MM.1S (cell line): ENCODE data around the gene TIMM13.

ENCODE experiments used
- DNase-seq: peaks from one replicate; pipeline ENCODE4 v3.0.0-alpha.2; 2015
- H2AFZ ChIP-seq: fragments of 300-600 bp; sonication (generic); 2 replicates; pipeline ENCODE4 v1.6.0; 2016; ENCODE audit warnings: antibody characterized with exemption, low read length
- H3F3A ChIP-seq: fragments of 300-600 bp; sonication (generic); 2 replicates; pipeline ENCODE4 v1.6.1; 2016; ENCODE audit warnings: mild to moderate bottlenecking, antibody characterized with exemption, low read length, moderate library complexity, mixed read lengths; ENCODE audit not compliant: insufficient read depth
- H3K27ac ChIP-seq: fragments of 300-600 bp; sonication (generic); 2 replicates; pipeline ENCODE4 v1.5.1; 2016; ENCODE audit warnings: mild to moderate bottlenecking, low read length
- H3K27me3 ChIP-seq: fragments of 300-600 bp; sonication (generic); replicated peaks from 2 replicates; pipeline ENCODE4 v1.6.0; 2016; ENCODE audit warnings: low read length; ENCODE audit not compliant: insufficient read depth
- H3K36me3 ChIP-seq: fragments of 300-600 bp; sonication (generic); replicated peaks from 2 replicates; pipeline ENCODE4 v1.6.1; 2016; ENCODE audit warnings: mild to moderate bottlenecking, low read length, mixed read lengths; ENCODE audit not compliant: insufficient read depth
- H3K4me1 ChIP-seq: fragments of 300-600 bp; sonication (generic); 2 replicates; pipeline ENCODE4 v1.6.1; 2016; ENCODE audit warnings: low read length, mixed read lengths
- H3K4me2 ChIP-seq: fragments of 300-600 bp; sonication (generic); 2 replicates; pipeline ENCODE4 v1.6.0; 2016; ENCODE audit warnings: low read depth, low read length
- H3K4me3 ChIP-seq: fragments of 300-600 bp; sonication (generic); 2 replicates; pipeline ENCODE4 v1.5.1; 2016; ENCODE audit warnings: low read length, mixed read lengths
- H3K79me2 ChIP-seq: fragments of 300-600 bp; sonication (generic); 2 replicates; pipeline ENCODE4 v1.6.1; 2016; ENCODE audit warnings: mixed run types, low read length, mixed read lengths
- H3K9ac ChIP-seq: fragments of 300-600 bp; sonication (generic); 2 replicates; pipeline ENCODE4 v1.6.1; 2016; ENCODE audit warnings: low read length, mixed read lengths
- H3K9me2 ChIP-seq: fragments of 300-600 bp; sonication (generic); replicated peaks from 2 replicates; pipeline ENCODE4 v1.6.1; 2016; ENCODE audit warnings: mild to moderate bottlenecking, low read length, mixed read lengths; ENCODE audit not compliant: insufficient read depth
- H3K9me3 ChIP-seq: fragments of 300-600 bp; sonication (generic); replicated peaks from 2 replicates; pipeline ENCODE4 v1.6.1; 2016; ENCODE audit warnings: mild to moderate bottlenecking, low read length, mixed read lengths; ENCODE audit not compliant: insufficient read depth
- H4K20me1 ChIP-seq: fragments of 300-600 bp; sonication (generic); 2 replicates; pipeline ENCODE4 v1.6.1; 2016; ENCODE audit warnings: mild to moderate bottlenecking, low read length, moderate library complexity, mixed read lengths; ENCODE audit not compliant: insufficient read depth
- EZH2 ChIP-seq: fragments of 300-600 bp; sonication (generic); optimal IDR thresholded peaks from 2 replicates; pipeline ENCODE3; 2017; ENCODE audit warnings: low read depth, mild to moderate bottlenecking, antibody characterized with exemption, low read length, mixed read lengths
- EZH2phosphoT487 ChIP-seq: fragments of 300-600 bp; sonication (generic); IDR thresholded peaks from 2 replicates; pipeline ENCODE4 v1.6.1; 2018; ENCODE audit warnings: antibody characterized with exemption, low read length
- TF ChIP-seq, protein P1 (sequence below): fragments of 300-600 bp; sonication (generic); IDR thresholded peaks from 2 replicates; pipeline ENCODE4 v1.5.1; 2016; ENCODE audit warnings: antibody characterized with exemption, low read length, mixed read lengths

The TIMM13 gene

DNA sequence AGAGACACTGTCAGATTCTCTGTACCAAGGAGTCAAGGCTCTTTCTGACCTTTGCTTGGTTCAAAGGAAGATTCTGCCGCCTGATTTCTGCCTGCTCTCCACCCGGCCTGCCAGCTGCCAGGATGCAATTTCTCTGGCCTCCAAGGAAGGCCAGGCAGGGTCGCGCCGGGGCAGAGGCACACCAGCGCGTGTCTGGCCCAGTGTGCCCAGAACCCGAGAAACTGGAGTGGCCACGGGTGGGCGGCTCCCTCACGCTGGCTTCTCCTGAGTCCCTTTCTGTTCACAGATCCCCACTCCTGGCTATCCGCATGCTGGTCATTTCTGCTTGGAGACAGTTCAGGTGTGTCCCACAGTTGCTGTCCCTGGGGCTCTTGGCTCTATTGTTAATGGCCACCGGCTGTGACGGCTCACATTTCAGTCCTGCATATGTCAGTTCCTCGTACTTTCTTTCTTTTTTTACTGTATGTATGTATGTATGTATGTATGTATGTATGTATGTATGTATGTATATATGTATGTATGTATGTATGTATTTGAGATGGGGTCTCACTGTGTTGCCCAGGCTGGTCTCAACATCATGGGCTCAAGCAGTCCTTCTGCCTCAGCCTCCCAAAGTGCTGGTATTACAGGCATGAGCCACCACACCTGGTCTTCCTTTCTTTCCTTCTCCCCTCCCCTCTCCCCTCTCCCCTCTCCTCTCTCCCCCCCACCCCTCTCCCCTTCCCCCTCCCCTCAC is 50.4 kb downstream of the TIMM13 start:
- peaks cover 37% of the 10 kb centered on the region for H3K27me3 ChIP-seq
- H3K4me2 ChIP-seq, result no peak overlapping the region
- H3K4me1 ChIP-seq, result no peaks in the 10 kb centered on the region
- H4K20me1 ChIP-seq, result no peaks in the 10 kb centered on the region
- H3K79me2 ChIP-seq, result no peaks in the 10 kb centered on the region
- H3K9ac ChIP-seq, result no peak overlapping the region
- no peak overlapping the region for H3K4me3 ChIP-seq
- DNase-seq, result no peak
- H2AFZ ChIP-seq, result no peak overlapping the region
- H3F3A ChIP-seq, result no peaks in the 10 kb centered on the region
- no peaks in the 10 kb centered on the region for H3K36me3 ChIP-seq
- no peaks in the 10 kb centered on the region; the same call in 1 of the 2 replicates for H3K9me3 ChIP-seq
- H3K27ac ChIP-seq, result no peak overlapping the region
- TF ChIP-seq, protein P1, sequence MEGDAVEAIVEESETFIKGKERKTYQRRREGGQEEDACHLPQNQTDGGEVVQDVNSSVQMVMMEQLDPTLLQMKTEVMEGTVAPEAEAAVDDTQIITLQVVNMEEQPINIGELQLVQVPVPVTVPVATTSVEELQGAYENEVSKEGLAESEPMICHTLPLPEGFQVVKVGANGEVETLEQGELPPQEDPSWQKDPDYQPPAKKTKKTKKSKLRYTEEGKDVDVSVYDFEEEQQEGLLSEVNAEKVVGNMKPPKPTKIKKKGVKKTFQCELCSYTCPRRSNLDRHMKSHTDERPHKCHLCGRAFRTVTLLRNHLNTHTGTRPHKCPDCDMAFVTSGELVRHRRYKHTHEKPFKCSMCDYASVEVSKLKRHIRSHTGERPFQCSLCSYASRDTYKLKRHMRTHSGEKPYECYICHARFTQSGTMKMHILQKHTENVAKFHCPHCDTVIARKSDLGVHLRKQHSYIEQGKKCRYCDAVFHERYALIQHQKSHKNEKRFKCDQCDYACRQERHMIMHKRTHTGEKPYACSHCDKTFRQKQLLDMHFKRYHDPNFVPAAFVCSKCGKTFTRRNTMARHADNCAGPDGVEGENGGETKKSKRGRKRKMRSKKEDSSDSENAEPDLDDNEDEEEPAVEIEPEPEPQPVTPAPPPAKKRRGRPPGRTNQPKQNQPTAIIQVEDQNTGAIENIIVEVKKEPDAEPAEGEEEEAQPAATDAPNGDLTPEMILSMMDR, result no peak
- TF ChIP-seq EZH2 (no peak), EZH2phosphoT487 (no peak)
- no peaks in the 10 kb centered on the region for H3K9me2 ChIP-seq
